GM21423 (cell line): Measurements from ENCODE around the gene TBC1D22A.

Experiments used
- ATAC-seq: cut with Tn5 transposase; IDR thresholded peaks from one replicate; pipeline ENCODE4 v1.9.1; 2021; ENCODE audit warnings: mild to moderate bottlenecking, moderate library complexity; ENCODE audit not compliant: unreplicated experiment

Gene TBC1D22A

DNA sequence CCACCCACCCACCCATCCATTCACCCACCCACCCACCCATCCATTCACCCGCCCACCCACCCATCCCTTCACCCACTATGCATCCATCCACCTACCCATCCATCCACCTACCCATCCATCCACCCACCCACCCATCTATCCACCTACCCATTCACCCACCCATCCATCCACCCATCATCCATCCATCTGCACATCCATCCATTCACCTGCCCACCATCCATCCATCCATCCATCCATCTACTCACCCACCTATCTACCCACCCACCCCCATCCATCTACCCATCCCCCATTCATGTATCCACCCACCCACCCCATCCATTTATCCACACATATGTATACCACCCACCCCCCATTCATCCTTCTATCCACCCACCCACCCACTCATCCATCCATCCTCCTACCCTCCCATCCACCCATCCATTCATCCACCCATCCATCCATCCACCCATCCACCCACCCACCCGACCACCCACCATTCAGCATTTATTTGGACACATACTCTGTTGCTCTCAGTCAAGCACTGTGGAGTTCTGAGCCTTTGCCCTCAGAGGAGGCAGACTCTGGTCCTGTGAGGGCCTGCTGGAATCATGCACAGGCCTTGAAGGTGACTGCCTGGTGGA, 380.1 kb downstream of the TBC1D22A start:
- no peak for ATAC-seq

DNA sequence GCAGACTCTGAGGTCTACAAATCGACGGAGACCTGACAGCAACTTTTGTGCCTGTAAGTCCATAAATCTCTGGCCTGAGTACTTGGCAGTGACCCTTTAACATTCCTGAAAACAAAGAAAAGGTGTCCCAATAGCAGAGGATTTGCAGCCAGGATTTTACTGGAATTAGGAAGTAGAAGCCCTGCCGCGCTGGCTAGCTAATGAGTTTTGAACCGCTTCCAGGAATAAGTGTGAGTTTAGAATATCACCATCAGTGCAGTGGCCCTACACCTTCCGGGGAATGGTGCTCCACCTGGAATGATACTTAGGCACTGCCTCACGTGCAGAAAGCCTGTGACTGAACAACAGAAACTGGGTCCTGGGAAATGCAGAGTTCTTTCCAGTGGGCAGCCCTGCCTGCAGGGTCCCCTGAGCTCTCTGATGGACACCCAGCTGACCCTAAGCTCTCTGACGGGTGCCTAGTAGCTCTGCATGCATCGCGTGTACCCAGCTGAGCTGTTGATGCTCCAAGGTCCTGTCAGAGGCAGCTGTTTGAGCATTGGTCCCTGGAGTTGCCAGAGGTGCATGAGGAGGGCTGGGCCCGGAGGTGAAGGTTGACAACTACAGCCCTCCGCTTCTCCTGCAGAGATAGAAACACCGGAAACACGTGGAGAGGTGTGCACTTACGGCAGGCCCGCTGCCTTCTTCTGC, 380.9 kb downstream of the TBC1D22A start:
- ATAC-seq = no peak

DNA sequence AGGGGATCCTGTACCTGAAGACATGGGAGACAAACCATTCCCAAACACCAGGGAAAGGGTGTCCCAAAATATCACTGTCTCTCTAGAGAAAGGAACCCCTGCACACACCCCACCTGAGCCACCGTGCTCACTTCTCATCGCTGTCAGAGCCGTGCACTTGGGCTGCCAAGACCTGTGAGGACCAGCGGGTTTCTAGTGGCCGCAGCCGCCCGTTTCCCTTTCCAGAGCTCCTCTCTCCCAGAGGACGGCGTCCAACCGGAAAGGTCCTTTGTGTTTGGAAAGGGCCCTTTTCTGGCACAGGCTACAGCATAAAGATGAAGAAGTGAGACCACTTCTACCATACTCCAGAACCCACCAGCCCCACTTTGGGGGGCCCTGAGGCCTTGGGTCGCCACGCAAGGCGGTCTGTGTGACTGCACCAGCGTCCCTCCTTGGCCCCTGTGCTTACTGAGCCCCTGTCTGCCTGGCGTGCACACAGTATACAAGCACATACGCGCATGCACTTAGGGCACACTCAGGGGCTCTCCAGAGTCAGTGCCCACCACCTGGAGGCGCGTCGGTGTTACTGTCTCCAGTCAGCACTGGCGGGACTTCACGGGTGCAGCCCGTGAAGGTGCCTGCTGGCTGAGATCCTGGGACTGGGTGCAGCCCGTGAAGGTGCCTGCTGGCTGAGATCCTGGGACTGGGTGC, 381.8 kb downstream of the TBC1D22A start:
- no peak for ATAC-seq

GRCh38 chr22:47144791-47145425, 382.5 kb downstream of the TBC1D22A start:
- ATAC-seq = no peak

DNA sequence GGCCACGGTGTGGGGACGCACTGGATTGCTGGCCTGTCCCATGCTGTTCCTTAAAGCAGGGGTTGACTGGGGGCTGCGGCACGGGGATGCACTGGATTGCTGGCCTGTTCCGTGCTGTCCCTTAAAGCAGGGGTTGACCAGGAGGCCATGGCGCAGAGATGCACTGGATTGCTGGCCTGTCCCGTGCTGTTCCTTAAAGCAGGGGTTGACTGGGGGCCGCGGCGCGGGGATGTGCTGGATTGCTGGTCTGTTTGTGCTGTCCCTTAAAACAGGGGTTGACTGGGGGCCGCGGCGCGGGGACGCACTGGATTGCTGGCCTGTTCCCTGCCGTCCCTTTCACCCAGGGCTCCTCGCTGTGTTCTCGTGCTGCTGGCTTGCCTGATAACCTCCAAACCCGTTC, 383.4 kb downstream of the TBC1D22A start:
- ATAC-seq = no peak

DNA sequence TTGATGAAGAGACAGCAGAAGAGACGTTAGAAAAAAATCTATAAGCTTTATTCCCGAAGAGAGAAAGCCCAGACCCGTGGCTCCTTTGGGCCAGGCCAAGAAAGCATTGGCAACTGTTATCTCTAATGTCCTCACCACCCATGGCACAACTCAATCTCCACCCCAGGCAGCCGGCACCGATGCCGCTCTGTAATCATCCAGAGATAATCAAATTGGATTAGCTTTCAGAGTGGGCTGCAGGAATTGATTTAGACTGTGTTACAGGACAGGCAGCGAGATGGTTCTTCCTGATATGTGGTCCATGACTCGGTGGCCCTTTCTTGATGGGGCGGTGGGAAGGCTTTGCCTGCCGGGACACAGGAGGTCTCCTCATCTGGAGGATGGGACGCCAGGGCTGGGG, 383.9 kb downstream of the TBC1D22A start:
- ATAC-seq = no peak

DNA sequence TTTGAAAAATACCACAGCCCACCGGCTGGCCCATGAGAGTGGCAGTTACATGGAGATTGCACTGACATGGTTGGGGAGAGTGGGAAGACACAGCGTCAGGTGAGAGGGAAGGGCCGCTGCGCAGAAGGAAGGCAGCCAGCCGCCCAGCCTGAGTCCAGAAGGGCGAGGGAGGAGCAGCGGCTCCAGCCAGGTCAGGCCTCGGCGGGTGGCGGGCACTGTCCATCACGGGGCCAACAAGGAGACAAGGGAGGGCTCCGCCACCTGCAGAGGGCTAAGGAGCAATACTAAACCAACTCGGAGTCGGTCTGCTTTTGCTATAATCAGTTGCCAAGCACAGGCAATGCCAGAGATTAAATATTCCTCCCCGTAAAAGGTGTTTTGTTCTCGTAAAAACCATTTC, 384.5 kb downstream of the TBC1D22A start:
- ATAC-seq = no peak

- no peak for ATAC-seq
Measured at GRCh38 chr22:47147572-47147971, 385.1 kb downstream of the TBC1D22A start.

DNA sequence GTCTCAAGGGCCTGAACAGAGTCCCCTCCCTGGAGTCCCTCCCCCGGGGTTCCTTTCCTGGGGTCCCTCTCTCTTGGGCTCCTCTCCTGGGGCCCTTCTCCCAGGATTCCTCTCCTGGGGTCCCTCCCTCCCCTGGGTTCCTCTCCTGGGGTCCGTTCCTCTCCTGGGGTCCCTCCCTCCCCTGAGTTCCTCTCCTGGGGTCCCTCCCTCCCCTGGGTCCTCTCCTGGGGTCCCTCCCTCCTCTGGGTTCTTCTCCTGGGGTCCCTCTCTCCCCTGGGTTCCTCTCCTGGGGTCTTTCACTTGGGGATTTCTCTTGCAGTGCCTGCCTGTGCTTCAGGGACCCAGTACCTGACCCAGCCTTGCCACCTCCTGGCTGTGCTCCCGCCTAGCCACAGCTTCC, 386.1 kb downstream of the TBC1D22A start:
- no peak for ATAC-seq

DNA sequence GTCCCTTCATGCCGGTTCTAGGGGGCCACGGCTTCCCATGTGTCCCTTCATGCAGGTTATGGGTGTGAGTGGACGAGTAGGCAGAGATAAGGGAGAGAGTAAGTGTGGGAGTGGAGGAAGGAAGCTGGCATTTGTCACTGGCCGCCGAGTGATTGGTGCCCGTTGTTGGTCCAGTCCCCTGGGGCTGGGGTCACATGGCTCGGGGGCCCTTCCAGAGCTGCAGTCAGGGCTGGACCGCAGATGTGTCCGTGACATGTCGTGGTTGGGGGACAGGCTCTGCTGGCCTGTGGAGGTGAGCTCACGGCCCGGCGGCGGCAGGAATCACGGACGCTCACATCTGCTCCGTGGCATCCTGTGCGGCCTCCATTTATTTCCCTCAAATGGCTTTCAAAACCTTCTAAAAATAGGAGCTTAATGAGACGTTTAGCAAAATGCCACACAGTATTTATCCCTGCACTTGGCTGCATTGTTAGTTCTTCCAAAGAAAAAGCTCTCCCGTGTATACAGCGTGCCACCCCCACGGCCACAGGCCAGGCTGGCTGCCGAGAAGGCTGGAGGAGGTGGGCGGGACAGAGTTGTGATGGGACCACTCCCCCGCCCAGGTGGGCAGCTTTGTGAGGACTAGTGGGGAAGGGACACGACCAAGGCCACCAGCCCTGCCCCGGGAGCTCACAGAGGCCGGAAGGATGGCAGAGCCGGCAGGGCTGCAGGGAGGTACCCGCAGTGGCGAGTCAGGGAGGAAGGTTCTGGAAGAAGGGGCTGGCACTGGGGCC, 386.7 kb downstream of the TBC1D22A start:
- no peak for ATAC-seq

- ATAC-seq = no peak
Measured at GRCh38 chr22:47149976-47150375, 387.5 kb downstream of the TBC1D22A start.

DNA sequence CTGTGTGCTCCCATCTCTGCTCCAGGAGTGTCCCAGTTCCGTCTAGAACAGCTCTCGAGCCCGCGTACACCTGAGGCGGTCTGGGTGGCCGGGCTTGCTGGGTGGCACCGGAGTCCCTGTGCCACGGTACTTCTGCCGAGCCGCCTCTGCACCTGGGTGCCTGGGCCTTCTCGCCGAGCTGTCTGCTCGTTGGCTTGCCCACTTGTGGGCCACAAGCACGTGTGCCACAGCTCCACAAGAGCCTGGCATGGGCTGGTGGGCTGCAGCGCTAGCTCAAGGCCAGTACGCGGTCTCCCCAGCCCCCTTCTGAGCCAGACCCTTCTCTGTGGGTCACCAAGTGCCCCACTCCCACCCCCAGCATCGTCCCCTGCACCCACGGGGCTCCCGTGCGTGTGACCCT, 388.0 kb downstream of the TBC1D22A start:
- no peak for ATAC-seq

- no peak for ATAC-seq
Measured at GRCh38 chr22:47151064-47151463, 388.6 kb downstream of the TBC1D22A start.

GRCh38 chr22:47151490-47151889, 389.0 kb downstream of the TBC1D22A start:
- no peak for ATAC-seq

GRCh38 chr22:47152236-47152635, 389.8 kb downstream of the TBC1D22A start:
- no peak for ATAC-seq

- no peak for ATAC-seq
Measured at GRCh38 chr22:47152938-47153337, 390.5 kb downstream of the TBC1D22A start.

- no peak for ATAC-seq
Measured at GRCh38 chr22:47153854-47154525, 391.5 kb downstream of the TBC1D22A start.

DNA sequence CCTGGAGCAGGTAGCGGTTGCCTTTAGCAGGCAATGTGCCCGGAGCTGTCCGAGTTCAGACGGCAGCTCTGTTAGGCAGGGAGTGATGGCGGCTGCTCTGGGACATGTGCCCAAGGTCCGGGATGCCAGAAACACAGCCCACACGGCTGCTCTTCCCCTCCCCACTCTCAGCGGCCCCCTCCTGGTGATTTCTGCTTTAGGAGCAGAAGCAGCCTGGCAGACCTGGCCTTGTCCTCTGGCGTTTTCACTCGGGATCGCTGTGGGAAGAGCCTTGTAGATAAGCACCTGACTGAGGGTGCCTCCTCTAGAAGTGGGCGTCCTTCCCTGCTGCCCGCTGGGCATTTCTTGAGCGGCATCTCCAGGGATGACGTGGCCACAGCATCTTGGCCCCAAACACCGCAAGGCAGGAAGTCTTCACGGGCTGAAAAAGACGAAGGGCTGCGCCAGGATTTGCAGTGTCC, 392.2 kb downstream of the TBC1D22A start:
- no peak for ATAC-seq

- ATAC-seq = no peak
Measured at GRCh38 chr22:47155131-47155885, 392.9 kb downstream of the TBC1D22A start.

GRCh38 chr22:47155912-47156311, 393.5 kb downstream of the TBC1D22A start:
- ATAC-seq = no peak
